HG02852 (cell line): ENCODE results near the gene B4GALT2.

ENCODE experiments used
- ATAC-seq: cut with Tn5 transposase; IDR thresholded peaks from one replicate; pipeline ENCODE4 v1.9.1; 2021; ENCODE audit warnings: mild to moderate bottlenecking, moderate library complexity; ENCODE audit not compliant: unreplicated experiment

Gene B4GALT2

GRCh38 chr1:43983253-43983899 lies 4.4 kb downstream of the B4GALT2 start:
- no peak for ATAC-seq

GRCh38 chr1:43984855-43985254 lies 5.8 kb downstream of the B4GALT2 start:
- no peak for ATAC-seq

- no peak for ATAC-seq
Observed at GRCh38 chr1:43985984-43986595, 7.1 kb downstream of the B4GALT2 start.

- ATAC-seq, result no peak
Observed at GRCh38 chr1:43986712-43987111, 7.7 kb downstream of the B4GALT2 start.

- no peak for ATAC-seq
Observed at GRCh38 chr1:43987159-43987902, 8.3 kb downstream of the B4GALT2 start.

GRCh38 chr1:43990271-43991199 lies 11.5 kb downstream of the B4GALT2 start:
- no peak for ATAC-seq

- ATAC-seq, result peak; percentile 17
Observed at GRCh38 chr1:43991200-43991475, 12.1 kb downstream of the B4GALT2 start.

GRCh38 chr1:43991476-43992231 lies 12.6 kb downstream of the B4GALT2 start, which contains the start of gene CCDC24:
CCDC24 (plus strand) TSS chr1:43991599; CDS start chr1:43991879, 280 bp downstream.
- peak; percentile 87 for ATAC-seq

GRCh38 chr1:43992232-43992995 lies 13.4 kb downstream of the B4GALT2 start:
- no peak for ATAC-seq

- no peak for ATAC-seq
Observed at GRCh38 chr1:43993206-43993914, 14.3 kb downstream of the B4GALT2 start.

- no peak for ATAC-seq
Observed at GRCh38 chr1:43994071-43994470, 15.1 kb downstream of the B4GALT2 start.

GRCh38 chr1:43994794-43995790 lies 16.1 kb downstream of the B4GALT2 start:
- no peak for ATAC-seq

GRCh38 chr1:43995984-43996732 lies 17.1 kb downstream of the B4GALT2 start:
- ATAC-seq, result no peak

- ATAC-seq, result no peak
Observed at GRCh38 chr1:43996733-43997115, 17.7 kb downstream of the B4GALT2 start.

- no peak for ATAC-seq
Observed at GRCh38 chr1:43997295-43997999, 18.4 kb downstream of the B4GALT2 start.

- no peak for ATAC-seq
Observed at GRCh38 chr1:43998000-43998378, 19.0 kb downstream of the B4GALT2 start.

GRCh38 chr1:43999455-43999854 lies 20.4 kb downstream of the B4GALT2 start:
- ATAC-seq, result no peak
